K562 (cell line): ENCODE results near the gene PLEKHA7. TPM values are rescaled to one million over a fixed set of nuclear protein-coding genes. Genes with fewer than 3 reads are reported as not detected.

ENCODE experiments used
- ATAC-seq: fragments of 200-7000 bp; cut with Tn5 transposase; 3 replicates; pipeline ENCODE4 v1.9.1; 2020; ENCODE audit warnings: moderate library complexity
- BruUV-seq: library from RNA; stranded (reverse); fragments of 400-500 nt; replicated peaks from 2 replicates; lab custom pipeline; 2021; lab: Mats Ljungman, UMichigan
- CTCF ChIA-PET: fragments of 300-600 bp; formaldehyde crosslinking; extraction: SDS; loops from one replicate; lab custom pipeline; 2021; ENCODE audit warnings: low intra/inter-chr PET ratio; lab: Yijun Ruan, JAX
- POLR2A ChIA-PET: fragments of 300-600, 350-650 bp; sonication (Branson Sonifier 250); formaldehyde crosslinking; extraction: SDS; loops from one replicate; lab custom pipeline; 2021; ENCODE audit warnings: antibody characterized with exemption, inconsistent platforms; lab: Yijun Ruan, JAX
- DNase-seq, 4 experiments: peaks; one replicate each; pipeline versions ENCODE4 v3.0.0 to v3.0.0-alpha.2; 2011 to 2018; ENCODE audit warnings: low spot score in 3 of 4, mixed read lengths in 3 of 4; ENCODE audit errors: extremely low read depth in 1 of 4
- FAIRE-seq: peaks from 2 replicates; lab custom pipeline; 2011; peaks lifted over from hg19 to GRCh38; lab: Jason Lieb, UNC
- H2AFZ ChIP-seq: 2 replicates; pipeline ENCODE4 v1.6.0; 2011; ENCODE audit warnings: low read depth, low read length, control low read depth, inconsistent platforms
- H3K27ac ChIP-seq: fragments of 200-600 bp; 3 replicates; pipeline ENCODE4 v1.8.0; 2011; ENCODE audit warnings: low read depth, mild to moderate bottlenecking, control low read depth, inconsistent platforms, low read length, moderate library complexity, mixed read lengths; ENCODE audit errors: extremely low read depth
- H3K27me3 ChIP-seq, 2 experiments: fragments of 300-600 bp in 1 of 2; 2 replicates in 1 of 2; 3 replicates in 1 of 2; pipeline versions ENCODE4 v1.6.0 to v1.8.0; 2011; ENCODE audit warnings: inconsistent platforms in 2 of 2, low read length in 2 of 2, mild to moderate bottlenecking in 1 of 2, mixed read lengths in 1 of 2, moderate library complexity in 1 of 2; ENCODE audit not compliant: control insufficient read depth in 2 of 2, insufficient read depth in 2 of 2
- H3K36me3 ChIP-seq: fragments of 300-600 bp; 3 replicates; pipeline ENCODE4 v1.8.0; 2011; ENCODE audit warnings: mild to moderate bottlenecking, low read length, inconsistent platforms; ENCODE audit not compliant: control insufficient read depth, insufficient read depth
- H3K4me1 ChIP-seq, 2 experiments: fragments of 200-600 bp in 1 of 2; replicated peaks in 1 of 2; 2 replicates in 1 of 2; 3 replicates in 1 of 2; pipeline versions ENCODE4 v1.5.1 to v1.8.0; 2011; ENCODE audit warnings: inconsistent platforms in 2 of 2, low read length in 2 of 2, mild to moderate bottlenecking in 1 of 2, mixed read lengths in 1 of 2, moderate library complexity in 1 of 2; ENCODE audit not compliant: control insufficient read depth in 2 of 2, insufficient read depth in 2 of 2
- H3K4me2 ChIP-seq: 2 replicates; pipeline ENCODE4 v1.6.1; 2011; ENCODE audit warnings: low read length, control low read depth, inconsistent platforms, mixed read lengths; ENCODE audit not compliant: insufficient read depth
- H3K4me3 ChIP-seq: fragments of 200-600 bp; sonication (generic), shearing (Covaris generic); 2 replicates; pipeline ENCODE4 v1.5.1; 2016; ENCODE audit warnings: control low read depth, inconsistent platforms
- H3K79me2 ChIP-seq: fragments of 200-600 bp; 3 replicates; pipeline ENCODE4 v1.8.0; 2011; ENCODE audit warnings: low read length, inconsistent platforms; ENCODE audit not compliant: control insufficient read depth, insufficient read depth
- H3K9ac ChIP-seq, 2 experiments: 2 replicates each; pipeline versions ENCODE4 v1.6.0 to v1.6.1; 2011; ENCODE audit warnings: low read depth in 2 of 2, low read length in 2 of 2, control low read depth in 1 of 2, inconsistent platforms in 1 of 2, mild to moderate bottlenecking in 1 of 2, mixed read lengths in 1 of 2; ENCODE audit not compliant: insufficient read depth in 1 of 2
- H3K9me1 ChIP-seq: one replicate; pipeline ENCODE4 v1.6.0; 2011; ENCODE audit warnings: inconsistent platforms, mild to moderate bottlenecking, low read length, moderate library complexity; ENCODE audit not compliant: control insufficient read depth, insufficient read depth
- H3K9me3 ChIP-seq: replicated peaks from 2 replicates; pipeline ENCODE4 v1.5.1; 2011; ENCODE audit warnings: low read depth, low read length, inconsistent platforms; ENCODE audit not compliant: control insufficient read depth, insufficient read depth
- H4K20me1 ChIP-seq: replicated peaks from 2 replicates; pipeline ENCODE4 v1.6.1; 2011; ENCODE audit warnings: low read length, inconsistent platforms, mixed read lengths; ENCODE audit not compliant: control insufficient read depth, insufficient read depth
- ARNT ChIP-seq, 2 experiments: fragments of 450-650 bp; IDR thresholded peaks; 2 replicates each; pipeline ENCODE4 v1.6.1; 2016; ENCODE audit warnings: mild to moderate bottlenecking in 1 of 2
- CBX8 ChIP-seq: fragments of 200-600 bp; sonication (generic); IDR thresholded peaks from 2 replicates; pipeline ENCODE4 v1.6.1; 2012; ENCODE audit warnings: borderline replicate concordance, mixed run types, low read depth, mild to moderate bottlenecking, moderate library complexity, mixed read lengths, low read length, control low read depth, inconsistent platforms; ENCODE audit not compliant: poor library complexity, severe bottlenecking; ENCODE audit errors: extremely low read depth
- CCNT2 ChIP-seq: IDR thresholded peaks from 2 replicates; pipeline ENCODE4 v1.6.1; 2011; ENCODE audit warnings: borderline replicate concordance, low read depth, mild to moderate bottlenecking, moderate library complexity, mixed read lengths, low read length; ENCODE audit not compliant: insufficient read length; ENCODE audit errors: extremely low read depth
- DNMT1 ChIP-seq: fragments of 450-650 bp; IDR thresholded peaks from 2 replicates; pipeline ENCODE4 v1.6.1; 2016; ENCODE audit warnings: antibody characterized with exemption, mild to moderate bottlenecking
- GATAD2B ChIP-seq: fragments of 450-650 bp; IDR thresholded peaks from 2 replicates; pipeline ENCODE4 v1.6.1; 2017; ENCODE audit warnings: mild to moderate bottlenecking, borderline replicate concordance
- HMG20A ChIP-seq: fragments of 450-650 bp; formaldehyde crosslinking; conservative IDR thresholded peaks from 2 replicates; pipeline ENCODE4 v1.4.0; 2020; ENCODE audit warnings: mild to moderate bottlenecking, mixed read lengths
- PML ChIP-seq: IDR thresholded peaks from 2 replicates; pipeline ENCODE4 v1.6.1; 2012; ENCODE audit warnings: low read length, inconsistent platforms
- POLR2G ChIP-seq: fragments of 200-400 bp; formaldehyde crosslinking; IDR thresholded peaks from 2 replicates; pipeline ENCODE4 v1.6.1; 2017; ENCODE audit warnings: low read depth, mild to moderate bottlenecking, antibody characterized with exemption, low read length, moderate library complexity
- POLR3G ChIP-seq: IDR thresholded peaks from 2 replicates; pipeline ENCODE4 v1.6.1; 2011; ENCODE audit not compliant: insufficient read length, insufficient replicate concordance; ENCODE audit errors: extremely low read depth
- RAD51 ChIP-seq: fragments of 450-650 bp; IDR thresholded peaks from 2 replicates; pipeline ENCODE4 v1.7.1; 2016; ENCODE audit warnings: low read depth, mild to moderate bottlenecking, borderline replicate concordance
- SMARCC2 ChIP-seq: fragments of 450-650 bp; IDR thresholded peaks from 2 replicates; pipeline ENCODE4 v1.6.1; 2017; ENCODE audit warnings: antibody characterized with exemption, moderate library complexity, mild to moderate bottlenecking, low read depth
- SRSF7 ChIP-seq: fragments of 200-400 bp; formaldehyde crosslinking; optimal IDR thresholded peaks from 2 replicates; pipeline ENCODE3; 2017; ENCODE audit warnings: mild to moderate bottlenecking, low read depth, low read length
- WHSC1 ChIP-seq: IDR thresholded peaks from one replicate; pipeline ENCODE4 v1.6.1; 2012; ENCODE audit warnings: low read length, control low read depth, inconsistent platforms
- ZC3H11A ChIP-seq: IDR thresholded peaks from 2 replicates; pipeline ENCODE4 v1.6.1; 2012; ENCODE audit warnings: low read depth, low read length, improper control_type of control experiment
- ZFP36 ChIP-seq: fragments of 150-350 bp; IDR thresholded peaks from 2 replicates; pipeline ENCODE4 v1.6.1; 2018; ENCODE audit warnings: low read length, low read depth; ENCODE audit not compliant: partially characterized antibody
- ZFPM2 ChIP-seq: fragments of 250-450 bp; sonication (Bioruptor Pico); IDR thresholded peaks from 2 replicates; pipeline ENCODE4 v1.5.1; 2022; ENCODE audit warnings: mild to moderate bottlenecking
- ZFX ChIP-seq: sonication (generic); formaldehyde crosslinking; IDR thresholded peaks from 2 replicates; pipeline ENCODE4 v1.8.0; 2022; ENCODE audit warnings: mild to moderate bottlenecking, missing genetic modification reagents, moderate library complexity
- whole genome bisulfite sequencing: fragments of 100-300 bp; shearing (Covaris generic); methylation state at CpG from one replicate; pipeline ENCODE4 v1.1.6; 2016; ENCODE audit warnings: low coverage, mixed read lengths; ENCODE audit not compliant: insufficient coverage; ENCODE audit errors: missing lambda C conversion rate; 5-methylcytosine and 5-hydroxymethylcytosine counted together
- in situ Hi-C: fragments of 300-500 bp; cut with MboI; formaldehyde crosslinking; loops from 4 replicates; pipeline ENCODE4 v1.15.0; 2018; ENCODE audit warnings: inconsistent platforms, mixed read lengths
- intact Hi-C: fragments of 100-400 bp; cut with micrococcal nuclease; formaldehyde crosslinking; loops from 2 replicates; pipeline ENCODE4 v1.14.2; 2022
- polyA plus RNA-seq, 8 experiments: library from polyadenylated mRNA; depleted of rRNA in 4 of 8; stranded (reverse) in 5 of 8; unstranded in 3 of 8; fragments of >200 nt; fragmentation: Nextera tagmentation in 2 of 8; fragmentation: Illumina TruSeq in 1 of 8; extraction: Ambion mirVana in 2 of 8; extraction: Trizol in 1 of 8; gene quantifications; 2 replicates each; pipeline versions ENCODE4 v1.2.1 to v1.2.3, GENCODE V29; 2011 to 2014; ENCODE audit warnings: inconsistent platforms in 1 of 8, missing spikeins in 1 of 8
- total RNA-seq, 7 experiments: library from RNA; depleted of rRNA in 6 of 7; stranded (reverse); fragments of >200 nt in 6 of 7; fragmentation: Illumina TruSeq in 2 of 7; extraction: Trizol in 2 of 7; gene quantifications; 2 replicates each; pipeline versions ENCODE4 v1.2.1 to v1.2.3, GENCODE V29; 2011 to 2021; ENCODE audit warnings: low replicate concordance in 1 of 7
- TF ChIP-seq, protein P1 (sequence below): fragments of 450-650 bp; IDR thresholded peaks from 2 replicates; pipeline ENCODE4 v1.6.1; 2016; ENCODE audit warnings: low read depth, mild to moderate bottlenecking, moderate library complexity
- TF ChIP-seq, protein P2 (sequence below): sonication (generic); formaldehyde crosslinking; IDR thresholded peaks from 2 replicates; pipeline ENCODE4 v1.8.1; 2022; ENCODE audit warnings: missing genetic modification reagents
- TF ChIP-seq, protein P3 (sequence below): sonication (generic); formaldehyde crosslinking; IDR thresholded peaks from 2 replicates; pipeline ENCODE4 v1.8.0; 2022; ENCODE audit warnings: mild to moderate bottlenecking, missing genetic modification reagents

PLEKHA7 gene
- total and polyA plus RNA-seq, 9 of the 15 experiments (the other 6 are each of a cell fraction or from before 2014, with no cell fraction given): 0.06 to 0.77 (median 0.20) TPM; not detected in 1

DNA sequence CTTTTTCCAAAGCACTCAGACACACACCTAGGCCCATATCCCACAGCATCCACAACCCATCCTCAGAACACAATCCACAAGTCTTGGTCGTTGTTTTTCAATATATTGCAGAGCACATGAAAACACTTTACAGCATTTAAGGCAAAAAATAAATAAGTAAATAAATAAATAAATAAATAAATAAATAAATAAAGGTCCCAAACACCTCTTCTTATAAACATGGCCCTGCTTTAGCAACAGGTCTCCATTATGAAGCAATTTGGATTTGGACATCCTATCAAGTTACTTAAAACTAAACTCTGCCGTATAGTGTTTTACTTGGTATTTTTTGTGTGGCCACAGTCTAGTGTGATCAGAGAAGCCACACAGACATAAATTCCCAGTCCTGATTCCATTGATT is 10.7 kb upstream of the PLEKHA7 start:
- CTCF ChIA-PET: no interaction called here
- no TSS peak for BruUV-seq
- Histone ChIP-seq H3K9ac (no peak overlapping the region), H4K20me1 (no peaks in the 10 kb centered on the region)
- no peak for ATAC-seq
- in situ Hi-C loops: no loop called here
- TF ChIP-seq ZFP36 (no peak), RAD51 (no peak), CCNT2 (no peak), ZFPM2 (CRISPR knock-in tag) (no peak), ZC3H11A (no peak), GATAD2B (no peak), WHSC1 (no peak), POLR2G (no peak), CBX8 (no peak), SMARCC2 (no peak), PML (no peak), SRSF7 (no peak), HMG20A (no peak), ZFX (CRISPR knock-in tag) (no peak), DNMT1 (no peak), ARNT (IDR thresholded peaks at IDR 0.05) (no peak), POLR3G (no peak)
- TF ChIP-seq, protein P1, sequence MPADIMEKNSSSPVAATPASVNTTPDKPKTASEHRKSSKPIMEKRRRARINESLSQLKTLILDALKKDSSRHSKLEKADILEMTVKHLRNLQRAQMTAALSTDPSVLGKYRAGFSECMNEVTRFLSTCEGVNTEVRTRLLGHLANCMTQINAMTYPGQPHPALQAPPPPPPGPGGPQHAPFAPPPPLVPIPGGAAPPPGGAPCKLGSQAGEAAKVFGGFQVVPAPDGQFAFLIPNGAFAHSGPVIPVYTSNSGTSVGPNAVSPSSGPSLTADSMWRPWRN: no peak
- TF ChIP-seq, protein P2, sequence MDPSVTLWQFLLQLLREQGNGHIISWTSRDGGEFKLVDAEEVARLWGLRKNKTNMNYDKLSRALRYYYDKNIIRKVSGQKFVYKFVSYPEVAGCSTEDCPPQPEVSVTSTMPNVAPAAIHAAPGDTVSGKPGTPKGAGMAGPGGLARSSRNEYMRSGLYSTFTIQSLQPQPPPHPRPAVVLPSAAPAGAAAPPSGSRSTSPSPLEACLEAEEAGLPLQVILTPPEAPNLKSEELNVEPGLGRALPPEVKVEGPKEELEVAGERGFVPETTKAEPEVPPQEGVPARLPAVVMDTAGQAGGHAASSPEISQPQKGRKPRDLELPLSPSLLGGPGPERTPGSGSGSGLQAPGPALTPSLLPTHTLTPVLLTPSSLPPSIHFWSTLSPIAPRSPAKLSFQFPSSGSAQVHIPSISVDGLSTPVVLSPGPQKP: no peak
- TF ChIP-seq, protein P3, sequence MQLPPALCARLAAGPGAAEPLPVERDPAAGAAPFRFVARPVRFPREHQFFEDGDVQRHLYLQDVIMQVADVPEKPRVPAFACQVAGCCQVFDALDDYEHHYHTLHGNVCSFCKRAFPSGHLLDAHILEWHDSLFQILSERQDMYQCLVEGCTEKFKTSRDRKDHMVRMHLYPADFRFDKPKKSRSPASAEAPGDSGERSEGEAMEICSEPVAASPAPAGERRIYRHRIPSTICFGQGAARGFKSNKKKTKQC: no peak
- TF ChIP-seq, all 486 proteins: peak for 0
- POLR2A ChIA-PET: no interaction called here
- H3K9me1 ChIP-seq: no peaks in the 10 kb centered on the region
- H3K79me2 ChIP-seq: no peaks in the 10 kb centered on the region
- no peak overlapping the region for H2AFZ ChIP-seq
- H3K36me3 ChIP-seq: no peaks in the 10 kb centered on the region
- H3K27me3 ChIP-seq: peaks cover 5 to 17% of the 10 kb centered on the region in 2 experiments; a peak in 4 of 5 replicates
- FAIRE-seq: no peak
- no peaks in the 10 kb centered on the region for H3K9me3 ChIP-seq
- H3K27ac ChIP-seq: no peak overlapping the region
- 19% methylated on average over 2 of the region's 2 CpGs for WGBS
- no peak overlapping the region for H3K4me2 ChIP-seq
- no peak overlapping the region for H3K4me3 ChIP-seq
- DNase-seq: no peak
- intact Hi-C loops: no loop called here
- no peaks in the 10 kb centered on the region for H3K4me1 ChIP-seq
